Measurements from ENCODE around the gene RIMBP2. TPM values are rescaled to one million over a fixed set of nuclear protein-coding genes. Genes with fewer than 3 reads are reported as not detected.

RIMBP2 gene
- total RNA-seq, 4 donors from 2014 or later = 0.83 to 1.8 (median 1.4) TPM

DNA sequence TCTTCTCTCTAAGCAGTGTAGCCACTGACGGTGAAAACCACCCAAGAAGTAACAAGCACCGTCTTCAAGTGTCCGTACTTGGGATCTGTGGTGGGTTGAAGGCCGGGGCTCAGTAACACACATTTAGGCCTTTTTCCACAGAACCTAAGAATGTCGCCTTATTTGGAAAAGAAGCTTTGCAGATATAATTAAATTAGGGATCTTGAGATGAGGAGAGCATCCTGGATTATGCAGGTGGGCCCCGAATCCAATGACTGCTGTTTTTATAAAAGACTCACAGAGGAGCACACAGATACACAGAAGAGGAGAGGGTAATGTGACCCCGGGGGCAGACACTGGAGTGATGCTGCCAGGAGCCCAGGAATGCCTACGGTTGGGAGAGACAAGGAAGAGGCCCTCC lies 46.3 kb downstream of the RIMBP2 start:
- Histone ChIP-seq H3K27me3 (peaks cover 0 to 7% (median 0%) of the 10 kb centered on the region in 4 donors), H3K9me3 (peaks cover 0 to 16% (median 5%) of the 10 kb centered on the region in 4 donors), H3K27ac (replicated peaks in 1 of 4) (no peak overlapping the region), H3K4me1 (no peaks in the 10 kb centered on the region), H3K36me3 (no peaks in the 10 kb centered on the region), H3K4me3 (no peak overlapping the region)
- no peak for DNase-seq (ENCODE audit: extremely low spot score)
- intact Hi-C loops (cut with DNase I) = no loop called here
- no peak for TF ChIP-seq EP300 (IDR thresholded peaks at IDR 0.05)
- no peak for TF ChIP-seq POLR2AphosphoS5 (IDR thresholded peaks at IDR 0.05)
- TF ChIP-seq, protein P1, sequence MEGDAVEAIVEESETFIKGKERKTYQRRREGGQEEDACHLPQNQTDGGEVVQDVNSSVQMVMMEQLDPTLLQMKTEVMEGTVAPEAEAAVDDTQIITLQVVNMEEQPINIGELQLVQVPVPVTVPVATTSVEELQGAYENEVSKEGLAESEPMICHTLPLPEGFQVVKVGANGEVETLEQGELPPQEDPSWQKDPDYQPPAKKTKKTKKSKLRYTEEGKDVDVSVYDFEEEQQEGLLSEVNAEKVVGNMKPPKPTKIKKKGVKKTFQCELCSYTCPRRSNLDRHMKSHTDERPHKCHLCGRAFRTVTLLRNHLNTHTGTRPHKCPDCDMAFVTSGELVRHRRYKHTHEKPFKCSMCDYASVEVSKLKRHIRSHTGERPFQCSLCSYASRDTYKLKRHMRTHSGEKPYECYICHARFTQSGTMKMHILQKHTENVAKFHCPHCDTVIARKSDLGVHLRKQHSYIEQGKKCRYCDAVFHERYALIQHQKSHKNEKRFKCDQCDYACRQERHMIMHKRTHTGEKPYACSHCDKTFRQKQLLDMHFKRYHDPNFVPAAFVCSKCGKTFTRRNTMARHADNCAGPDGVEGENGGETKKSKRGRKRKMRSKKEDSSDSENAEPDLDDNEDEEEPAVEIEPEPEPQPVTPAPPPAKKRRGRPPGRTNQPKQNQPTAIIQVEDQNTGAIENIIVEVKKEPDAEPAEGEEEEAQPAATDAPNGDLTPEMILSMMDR (IDR thresholded peaks at IDR 0.05) = no peak
- no peak for TF ChIP-seq POLR2A (IDR thresholded peaks at IDR 0.05; ENCODE audit: low read depth)
- WGBS = 82% methylated on average over 8 of the region's 8 CpGs

DNA sequence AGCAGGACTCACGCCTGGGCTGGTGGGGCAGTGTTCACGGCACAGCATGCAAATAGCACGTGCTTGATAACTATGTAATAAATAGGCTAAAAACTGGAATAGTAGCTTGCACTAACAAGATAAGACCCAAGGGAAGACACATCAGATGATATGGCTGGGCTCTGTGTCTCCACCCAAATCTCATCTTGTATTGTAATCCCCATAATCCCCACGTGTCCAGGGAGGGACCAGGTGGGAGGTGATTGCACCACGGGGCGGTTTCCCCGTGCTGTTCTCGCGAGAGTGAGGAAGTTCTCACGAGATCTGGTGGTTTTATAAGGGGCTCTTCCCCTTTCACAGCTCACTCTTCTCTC lies 46.9 kb downstream of the RIMBP2 start:
- Histone ChIP-seq H3K36me3 (no peaks in the 10 kb centered on the region), H3K27ac (replicated peaks in 1 of 4) (no peak overlapping the region), H3K4me3 (no peak overlapping the region), H3K9me3 (peaks cover 0 to 16% (median 5%) of the 10 kb centered on the region in 4 donors), H3K27me3 (peaks cover 0 to 7% (median 0%) of the 10 kb centered on the region in 4 donors), H3K4me1 (no peaks in the 10 kb centered on the region)
- no peak for TF ChIP-seq EP300 (IDR thresholded peaks at IDR 0.05)
- no peak for TF ChIP-seq POLR2AphosphoS5 (IDR thresholded peaks at IDR 0.05)
- TF ChIP-seq, protein P1 (IDR thresholded peaks at IDR 0.05) = no peak
- no peak for TF ChIP-seq POLR2A (IDR thresholded peaks at IDR 0.05; ENCODE audit: low read depth)
- intact Hi-C loops (cut with DNase I) = no loop called here
- WGBS = 80% methylated on average over 10 of the region's 10 CpGs
- DNase-seq (ENCODE audit: extremely low spot score) = no peak

DNA sequence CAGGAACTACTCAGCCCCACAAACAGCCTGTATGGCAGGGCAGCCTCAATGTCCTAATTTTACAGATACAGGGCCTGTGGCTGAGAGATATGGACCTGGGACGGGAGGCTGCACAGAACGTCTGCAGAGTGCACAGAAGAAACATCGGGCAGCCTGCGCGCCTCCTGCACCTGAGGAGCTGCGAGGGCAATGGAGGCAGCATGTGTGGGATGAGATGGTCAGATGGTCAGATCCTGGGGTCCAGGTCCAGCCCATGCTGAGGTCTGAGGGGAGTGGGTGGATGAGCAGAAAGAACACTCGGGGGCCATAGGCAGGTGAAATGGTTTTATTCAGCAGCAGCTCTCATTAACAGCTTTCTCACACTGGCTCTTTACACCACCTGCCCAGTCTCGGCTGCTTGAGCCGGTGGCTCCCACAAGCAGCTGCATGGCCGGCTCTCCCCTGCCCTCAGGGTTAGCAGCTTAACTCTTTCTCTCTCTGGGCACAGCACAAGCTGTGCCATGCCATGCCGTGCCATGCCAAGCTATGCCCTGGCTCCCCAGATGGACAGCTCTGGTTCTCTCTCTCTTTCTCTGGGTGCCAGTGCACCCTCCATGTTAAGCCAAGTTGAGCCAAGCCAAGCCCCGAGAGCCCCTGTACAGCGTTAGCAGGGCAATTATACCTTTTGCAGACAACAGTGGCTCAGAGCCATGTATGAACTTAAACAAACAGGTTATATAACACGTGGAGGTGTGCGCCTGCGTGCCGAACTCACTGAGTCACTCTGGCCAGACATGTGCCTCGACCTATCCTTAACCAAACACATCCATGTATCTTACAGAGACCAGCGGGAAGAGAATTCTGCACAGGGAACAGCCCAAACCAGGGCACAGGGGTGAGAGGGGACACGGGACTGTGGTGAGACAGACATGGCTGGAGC lies 47.6 kb downstream of the RIMBP2 start:
- TF ChIP-seq, protein P1 (IDR thresholded peaks at IDR 0.05) = no peak
- TF ChIP-seq EP300 (IDR thresholded peaks at IDR 0.05) = no peak
- TF ChIP-seq POLR2A (IDR thresholded peaks at IDR 0.05; ENCODE audit: low read depth) = no peak
- TF ChIP-seq POLR2AphosphoS5 (IDR thresholded peaks at IDR 0.05) = no peak
- no peak for DNase-seq (ENCODE audit: extremely low spot score)
- WGBS = 84% methylated on average over 20 of the region's 20 CpGs
- Histone ChIP-seq H3K4me3 (no peak overlapping the region), H3K27ac (replicated peaks in 1 of 4) (no peak overlapping the region), H3K9me3 (peaks cover 0 to 16% (median 5%) of the 10 kb centered on the region in 4 donors), H3K36me3 (no peaks in the 10 kb centered on the region), H3K27me3 (peaks cover 0 to 7% (median 0%) of the 10 kb centered on the region in 4 donors), H3K4me1 (no peaks in the 10 kb centered on the region)
- intact Hi-C loops (cut with DNase I) = no loop called here

DNA sequence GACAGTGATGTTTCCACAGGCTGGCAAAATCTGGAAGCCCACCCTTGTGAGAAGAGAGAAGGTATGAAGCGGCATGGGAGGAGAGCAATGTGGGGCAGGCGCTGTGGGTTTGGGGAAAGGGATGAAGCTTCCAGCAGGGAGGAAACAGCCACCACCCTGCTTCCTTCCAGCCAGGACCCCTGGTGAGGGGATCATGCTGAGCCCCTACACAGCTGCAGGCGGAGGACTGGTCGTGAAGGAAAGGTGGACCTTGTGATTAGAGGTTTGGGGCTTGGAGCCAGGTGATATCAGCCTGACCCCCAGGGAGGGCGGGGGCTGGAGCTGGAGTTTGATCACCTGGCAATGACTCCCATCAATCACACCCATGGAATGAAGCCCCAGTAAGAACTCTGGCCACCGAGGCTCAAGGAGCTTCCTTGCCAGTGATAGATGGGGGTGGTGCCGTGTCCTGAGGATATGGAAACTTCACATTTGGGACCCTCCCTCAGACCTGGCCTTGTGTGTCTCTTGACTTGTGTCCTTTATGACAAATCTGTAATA lies 48.6 kb downstream of the RIMBP2 start:
- 75% methylated on average over 6 of the region's 7 CpGs for WGBS
- intact Hi-C loops (cut with DNase I) = no loop called here
- Histone ChIP-seq H3K36me3 (no peaks in the 10 kb centered on the region), H3K27me3 (peaks cover 0 to 9% (median 0%) of the 10 kb centered on the region in 4 donors), H3K9me3 (peaks cover 0 to 16% (median 5%) of the 10 kb centered on the region in 4 donors), H3K4me1 (no peaks in the 10 kb centered on the region), H3K4me3 (no peak overlapping the region), H3K27ac (replicated peaks in 1 of 4) (no peak overlapping the region)
- TF ChIP-seq POLR2A (IDR thresholded peaks at IDR 0.05; ENCODE audit: low read depth) (no peak), EP300 (IDR thresholded peaks at IDR 0.05) (no peak), POLR2AphosphoS5 (IDR thresholded peaks at IDR 0.05) (no peak)
- TF ChIP-seq, protein P1 (IDR thresholded peaks at IDR 0.05) = no peak
- DNase-seq (ENCODE audit: extremely low spot score) = no peak
